HCT116 (cell line): ENCODE results near the gene MAP4K4. TPM values are rescaled to one million over a fixed set of nuclear protein-coding genes. Genes with fewer than 3 reads are reported as not detected.

Experiments
- ATAC-seq: fragments of 200-7000 bp; cut with Tn5 transposase; 2 replicates; pipeline ENCODE4 v1.9.1; 2020; ENCODE audit warnings: mild to moderate bottlenecking, moderate library complexity
- BruUV-seq: library from RNA; stranded (reverse); fragments of 400-500 nt; replicated peaks from 2 replicates; lab custom pipeline; 2021; lab: Mats Ljungman, UMichigan
- CTCF ChIA-PET: fragments of 300-600 bp; sonication (Branson Sonifier 250); formaldehyde crosslinking; loops from one replicate; lab custom pipeline; 2021; ENCODE audit warnings: antibody characterized with exemption; lab: Charles Lee
- POLR2A ChIA-PET: fragments of 300-600, 350-600 bp; sonication (Branson Sonifier 250); formaldehyde crosslinking; loops from one replicate; lab custom pipeline; 2021; ENCODE audit warnings: antibody characterized with exemption; lab: Charles Lee
- RAD21 ChIA-PET, 2 experiments: fragments of 300-600 bp; sonication (Branson Sonifier 250); formaldehyde crosslinking; loops; one replicate each; lab custom pipeline; 2023; ENCODE audit warnings: low total read pairs in 2 of 2; ENCODE audit not compliant: uncharacterized antibody in 2 of 2, unreplicated experiment in 2 of 2, low non-redundant PET in 1 of 2; lab: Charles Lee
- DNase-seq: peaks from one replicate; pipeline ENCODE4 v3.0.0-alpha.2; 2010; ENCODE audit warnings: low read depth, low spot score
- H2AFZ ChIP-seq: fragments of 200-600 bp; shearing (Covaris generic), sonication (generic); 2 replicates; pipeline ENCODE4 v1.6.1; 2017; ENCODE audit warnings: low read depth, mixed run types, mixed read lengths, antibody characterized with exemption, low read length; ENCODE audit not compliant: poor library complexity, severe bottlenecking
- H3K27ac ChIP-seq: 2 replicates; pipeline ENCODE4 v1.5.1; 2012; ENCODE audit warnings: low read depth, low read length
- H3K27me3 ChIP-seq: fragments of 200-600 bp; sonication (generic); 2 replicates; pipeline ENCODE4 v1.6.1; 2016; ENCODE audit warnings: mixed run types, low read length, mixed read lengths; ENCODE audit not compliant: insufficient read depth
- H3K36me3 ChIP-seq, 2 experiments: fragments of 200-500 bp in 1 of 2; fragments of 200-600 bp in 1 of 2; sonication (Bioruptor generic) in 1 of 2; sonication (generic) in 1 of 2; 2 replicates each; pipeline versions ENCODE4 v1.5.1 to v1.6.1; 2014 to 2016; ENCODE audit warnings: low read length in 2 of 2, inconsistent platforms in 1 of 2, mixed read lengths in 1 of 2, mixed run types in 1 of 2; ENCODE audit not compliant: insufficient read depth in 2 of 2, control insufficient read depth in 1 of 2
- H3K4me1 ChIP-seq, 2 experiments: fragments of 200-600 bp in 1 of 2; sonication (generic) in 1 of 2; 2 replicates each; pipeline versions ENCODE4 v1.5.1 to v1.6.1; 2012 to 2017; ENCODE audit warnings: low read length in 2 of 2, inconsistent platforms in 1 of 2, mild to moderate bottlenecking in 1 of 2, mixed read lengths in 1 of 2, mixed run types in 1 of 2, moderate library complexity in 1 of 2; ENCODE audit not compliant: insufficient read depth in 2 of 2, control insufficient read depth in 1 of 2
- H3K4me2 ChIP-seq: fragments of 200-600 bp; sonication (generic); 2 replicates; pipeline ENCODE4 v1.6.1; 2017; ENCODE audit warnings: mixed run types, low read length, mixed read lengths
- H3K4me3 ChIP-seq, 2 experiments: fragments of 200-600 bp in 1 of 2; sonication (generic) in 1 of 2; replicated peaks in 1 of 2; 2 replicates each; pipeline ENCODE4 v1.5.1; 2011 to 2016; ENCODE audit warnings: low read length in 2 of 2, control low read depth in 1 of 2, low read depth in 1 of 2, mild to moderate bottlenecking in 1 of 2, mixed read lengths in 1 of 2, mixed run types in 1 of 2
- H3K79me2 ChIP-seq: fragments of 200-600 bp; sonication (generic); 2 replicates; pipeline ENCODE4 v1.6.1; 2017; ENCODE audit warnings: mild to moderate bottlenecking, mixed run types, low read length, moderate library complexity, mixed read lengths; ENCODE audit not compliant: insufficient read depth
- H3K9ac ChIP-seq: fragments of 200-600 bp; sonication (generic); 2 replicates; pipeline ENCODE4 v1.6.1; 2016; ENCODE audit warnings: low read length, mixed read lengths
- H3K9me2 ChIP-seq: fragments of 200-600 bp; sonication (generic), shearing (Covaris generic); 2 replicates; pipeline ENCODE4 v1.6.1; 2017; ENCODE audit warnings: mixed run types, mild to moderate bottlenecking, moderate library complexity; ENCODE audit not compliant: insufficient read depth
- H3K9me3 ChIP-seq, 2 experiments: fragments of 200-500 bp in 1 of 2; fragments of 200-600 bp in 1 of 2; sonication (Bioruptor generic) in 1 of 2; sonication (generic) in 1 of 2; 2 replicates each; pipeline ENCODE4 v1.6.1; 2014 to 2017; ENCODE audit warnings: low read length in 2 of 2, mixed read lengths in 2 of 2, inconsistent platforms in 1 of 2, low read depth in 1 of 2, mild to moderate bottlenecking in 1 of 2, mixed run types in 1 of 2, moderate library complexity in 1 of 2; ENCODE audit not compliant: control insufficient read depth in 1 of 2, insufficient read depth in 1 of 2
- H4K20me1 ChIP-seq: fragments of 200-600 bp; sonication (generic), shearing (Covaris generic); 2 replicates; pipeline ENCODE4 v1.6.1; 2017; ENCODE audit warnings: mixed run types, mild to moderate bottlenecking, moderate library complexity; ENCODE audit not compliant: insufficient read depth
- CEBPB ChIP-seq: IDR thresholded peaks from 2 replicates; pipeline ENCODE4 v1.6.1; 2012; ENCODE audit warnings: low read depth
- FOSL1 ChIP-seq: IDR thresholded peaks from 2 replicates; pipeline ENCODE4 v1.6.1; 2012; ENCODE audit warnings: low read depth
- POLR2A ChIP-seq: IDR thresholded peaks from 2 replicates; pipeline ENCODE4 v1.7.0; 2011; ENCODE audit warnings: borderline replicate concordance; ENCODE audit not compliant: insufficient read depth, insufficient read length; ENCODE audit errors: extremely low read depth
- POLR2AphosphoS5 ChIP-seq: IDR thresholded peaks from 2 replicates; pipeline ENCODE4 v1.6.1; 2011; ENCODE audit warnings: mild to moderate bottlenecking, low read depth, low read length, moderate library complexity
- SIN3A ChIP-seq: IDR thresholded peaks from 2 replicates; pipeline ENCODE4 v1.6.1; 2012; ENCODE audit warnings: low read depth
- YY1 ChIP-seq: IDR thresholded peaks from 2 replicates; pipeline ENCODE4 v1.6.1; 2011; ENCODE audit warnings: low read length, low read depth, moderate library complexity, mild to moderate bottlenecking; ENCODE audit not compliant: insufficient replicate concordance; ENCODE audit errors: extremely low read depth
- intact Hi-C: fragments of 100-400 bp; cut with micrococcal nuclease; formaldehyde crosslinking; loops from 2 replicates; pipeline ENCODE4 v1.10.0; 2022
- total RNA-seq: library from RNA; stranded (reverse); gene quantifications from one replicate; pipeline ENCODE4 v1.2.1, GENCODE V29; 2021; ENCODE audit not compliant: unreplicated experiment
- TF ChIP-seq, protein P1 (sequence below), 3 experiments: fragments of 200-600 bp in 1 of 3; sonication (generic) in 1 of 3; IDR thresholded peaks in 2 of 3; conservative IDR thresholded peaks in 1 of 3; 2 replicates each; pipeline ENCODE4 v1.5.1; 2012 to 2017; ENCODE audit warnings: low read depth in 2 of 3, low read length in 2 of 3, antibody characterized with exemption in 1 of 3, borderline replicate concordance in 1 of 3, control low read depth in 1 of 3, mild to moderate bottlenecking in 1 of 3, mixed read lengths in 1 of 3, mixed run types in 1 of 3, moderate library complexity in 1 of 3; ENCODE audit not compliant: insufficient read depth in 1 of 3
- TF ChIP-seq, protein P2 (sequence below): IDR thresholded peaks from 2 replicates; pipeline ENCODE4 v1.6.1; 2012; ENCODE audit warnings: low read depth
- TF ChIP-seq, protein P3 (sequence below): IDR thresholded peaks from 2 replicates; pipeline ENCODE4 v1.6.1; 2011; ENCODE audit warnings: mild to moderate bottlenecking, low read length, moderate library complexity; ENCODE audit not compliant: insufficient replicate concordance; ENCODE audit errors: extremely low read depth

MAP4K4 gene
- total RNA-seq, 1 experiment from 2014 or later, result 62.3 TPM

DNA sequence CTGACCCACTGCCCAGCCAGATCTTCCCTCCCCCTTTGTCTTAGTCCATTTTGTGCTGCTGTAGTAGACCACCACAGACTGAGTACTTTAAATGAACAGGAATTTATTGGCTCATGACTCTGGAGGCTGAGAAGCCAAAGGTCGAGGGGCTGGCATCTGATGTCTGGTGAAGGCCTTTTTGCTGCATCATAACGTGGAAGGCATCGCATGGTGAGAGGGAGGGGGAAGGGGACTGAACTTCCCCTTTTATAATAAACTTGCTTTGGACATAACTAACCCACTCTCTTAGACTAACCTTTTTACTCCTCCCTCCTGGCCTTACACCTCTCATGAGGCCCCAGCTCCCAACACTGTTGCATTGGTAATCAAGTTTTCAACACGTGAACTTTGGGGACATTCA, 83.8 kb downstream of the MAP4K4 start:
- Histone ChIP-seq H3K4me3 (no peak overlapping the region), H4K20me1 (no peaks in the 10 kb centered on the region; the same call in 1 of the 2 replicates), H3K27me3 (no peaks in the 10 kb centered on the region), H3K9me2 (no peaks in the 10 kb centered on the region), H3K79me2 (peaks cover 93% of the 10 kb centered on the region), H2AFZ (no peak overlapping the region), H3K4me1 (no peaks in the 10 kb centered on the region), H3K27ac (no peak overlapping the region), H3K4me2 (no peak overlapping the region), H3K9me3 (no peaks in the 10 kb centered on the region), H3K36me3 (no peaks in the 10 kb centered on the region), H3K9ac (no peak overlapping the region)
- intact Hi-C loops, result no loop called here
- POLR2A ChIA-PET, result no interaction called here
- TF ChIP-seq YY1 (no peak), SIN3A (no peak), FOSL1 (no peak)
- TF ChIP-seq, protein P1, sequence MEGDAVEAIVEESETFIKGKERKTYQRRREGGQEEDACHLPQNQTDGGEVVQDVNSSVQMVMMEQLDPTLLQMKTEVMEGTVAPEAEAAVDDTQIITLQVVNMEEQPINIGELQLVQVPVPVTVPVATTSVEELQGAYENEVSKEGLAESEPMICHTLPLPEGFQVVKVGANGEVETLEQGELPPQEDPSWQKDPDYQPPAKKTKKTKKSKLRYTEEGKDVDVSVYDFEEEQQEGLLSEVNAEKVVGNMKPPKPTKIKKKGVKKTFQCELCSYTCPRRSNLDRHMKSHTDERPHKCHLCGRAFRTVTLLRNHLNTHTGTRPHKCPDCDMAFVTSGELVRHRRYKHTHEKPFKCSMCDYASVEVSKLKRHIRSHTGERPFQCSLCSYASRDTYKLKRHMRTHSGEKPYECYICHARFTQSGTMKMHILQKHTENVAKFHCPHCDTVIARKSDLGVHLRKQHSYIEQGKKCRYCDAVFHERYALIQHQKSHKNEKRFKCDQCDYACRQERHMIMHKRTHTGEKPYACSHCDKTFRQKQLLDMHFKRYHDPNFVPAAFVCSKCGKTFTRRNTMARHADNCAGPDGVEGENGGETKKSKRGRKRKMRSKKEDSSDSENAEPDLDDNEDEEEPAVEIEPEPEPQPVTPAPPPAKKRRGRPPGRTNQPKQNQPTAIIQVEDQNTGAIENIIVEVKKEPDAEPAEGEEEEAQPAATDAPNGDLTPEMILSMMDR (IDR thresholded peaks at IDR 0.05 in 2 of 3, conservative IDR thresholded peaks at IDR 0.05 in 1 of 3; ENCODE audit: borderline replicate concordance in 1 of 3, insufficient read depth in 1 of 3, low read depth in 2 of 3, low read length in 2 of 3), result no peak
- RAD21 ChIA-PET, result no interaction called here
- CTCF ChIA-PET, result no interaction called here
- DNase-seq (no peak), ATAC-seq (no peak)
- BruUV-seq, result no TSS peak

DNA sequence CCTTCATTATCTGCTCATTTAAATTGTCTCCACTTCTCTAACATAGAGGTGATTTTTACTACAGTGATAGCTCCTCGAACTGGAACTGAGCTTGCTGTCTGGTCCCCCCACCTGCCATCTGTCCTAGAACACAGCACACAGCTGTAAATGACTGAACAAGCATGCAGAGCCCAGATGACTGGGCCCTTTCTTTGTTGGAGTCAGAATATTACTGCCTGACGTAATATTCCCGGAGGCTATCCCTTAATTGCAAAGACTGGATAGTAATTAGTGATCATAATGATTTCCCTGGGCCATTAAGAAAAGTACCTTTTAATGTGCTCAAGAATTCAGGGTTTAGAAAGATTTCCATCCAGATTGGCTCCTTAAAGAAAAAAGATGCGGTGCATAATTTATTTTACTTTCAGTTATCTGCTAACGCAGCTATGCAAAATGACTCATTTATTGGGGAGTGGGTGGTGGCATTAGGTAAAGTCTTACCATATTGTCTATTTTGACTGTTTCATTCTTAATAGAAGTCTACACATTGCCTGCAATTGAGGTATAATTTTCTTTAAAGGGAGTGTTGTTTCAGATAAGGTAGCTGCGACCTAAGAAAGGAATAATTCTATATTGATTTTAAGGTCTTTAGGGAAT, 84.4 kb downstream of the MAP4K4 start:
- Histone ChIP-seq H3K4me2 (no peak overlapping the region), H4K20me1 (no peaks in the 10 kb centered on the region; the same call in 1 of the 2 replicates), H3K79me2 (peaks cover 94% of the 10 kb centered on the region), H3K9me2 (no peaks in the 10 kb centered on the region), H3K4me1 (no peaks in the 10 kb centered on the region), H2AFZ (no peak overlapping the region), H3K9ac (no peak overlapping the region), H3K9me3 (no peaks in the 10 kb centered on the region), H3K27me3 (no peaks in the 10 kb centered on the region), H3K27ac (no peak overlapping the region), H3K4me3 (no peak overlapping the region), H3K36me3 (no peaks in the 10 kb centered on the region)
- ChIA-PET CTCF (no interaction called here), RAD21 (no interaction called here), POLR2A (no interaction called here)
- intact Hi-C loops, result no loop called here
- ATAC-seq (no peak), DNase-seq (no peak)
- TF ChIP-seq YY1 (no peak), POLR2AphosphoS5 (no peak), CEBPB (no peak), POLR2A (no peak)
- TF ChIP-seq, protein P2, sequence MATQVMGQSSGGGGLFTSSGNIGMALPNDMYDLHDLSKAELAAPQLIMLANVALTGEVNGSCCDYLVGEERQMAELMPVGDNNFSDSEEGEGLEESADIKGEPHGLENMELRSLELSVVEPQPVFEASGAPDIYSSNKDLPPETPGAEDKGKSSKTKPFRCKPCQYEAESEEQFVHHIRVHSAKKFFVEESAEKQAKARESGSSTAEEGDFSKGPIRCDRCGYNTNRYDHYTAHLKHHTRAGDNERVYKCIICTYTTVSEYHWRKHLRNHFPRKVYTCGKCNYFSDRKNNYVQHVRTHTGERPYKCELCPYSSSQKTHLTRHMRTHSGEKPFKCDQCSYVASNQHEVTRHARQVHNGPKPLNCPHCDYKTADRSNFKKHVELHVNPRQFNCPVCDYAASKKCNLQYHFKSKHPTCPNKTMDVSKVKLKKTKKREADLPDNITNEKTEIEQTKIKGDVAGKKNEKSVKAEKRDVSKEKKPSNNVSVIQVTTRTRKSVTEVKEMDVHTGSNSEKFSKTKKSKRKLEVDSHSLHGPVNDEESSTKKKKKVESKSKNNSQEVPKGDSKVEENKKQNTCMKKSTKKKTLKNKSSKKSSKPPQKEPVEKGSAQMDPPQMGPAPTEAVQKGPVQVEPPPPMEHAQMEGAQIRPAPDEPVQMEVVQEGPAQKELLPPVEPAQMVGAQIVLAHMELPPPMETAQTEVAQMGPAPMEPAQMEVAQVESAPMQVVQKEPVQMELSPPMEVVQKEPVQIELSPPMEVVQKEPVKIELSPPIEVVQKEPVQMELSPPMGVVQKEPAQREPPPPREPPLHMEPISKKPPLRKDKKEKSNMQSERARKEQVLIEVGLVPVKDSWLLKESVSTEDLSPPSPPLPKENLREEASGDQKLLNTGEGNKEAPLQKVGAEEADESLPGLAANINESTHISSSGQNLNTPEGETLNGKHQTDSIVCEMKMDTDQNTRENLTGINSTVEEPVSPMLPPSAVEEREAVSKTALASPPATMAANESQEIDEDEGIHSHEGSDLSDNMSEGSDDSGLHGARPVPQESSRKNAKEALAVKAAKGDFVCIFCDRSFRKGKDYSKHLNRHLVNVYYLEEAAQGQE, result no peak
- TF ChIP-seq, protein P3, sequence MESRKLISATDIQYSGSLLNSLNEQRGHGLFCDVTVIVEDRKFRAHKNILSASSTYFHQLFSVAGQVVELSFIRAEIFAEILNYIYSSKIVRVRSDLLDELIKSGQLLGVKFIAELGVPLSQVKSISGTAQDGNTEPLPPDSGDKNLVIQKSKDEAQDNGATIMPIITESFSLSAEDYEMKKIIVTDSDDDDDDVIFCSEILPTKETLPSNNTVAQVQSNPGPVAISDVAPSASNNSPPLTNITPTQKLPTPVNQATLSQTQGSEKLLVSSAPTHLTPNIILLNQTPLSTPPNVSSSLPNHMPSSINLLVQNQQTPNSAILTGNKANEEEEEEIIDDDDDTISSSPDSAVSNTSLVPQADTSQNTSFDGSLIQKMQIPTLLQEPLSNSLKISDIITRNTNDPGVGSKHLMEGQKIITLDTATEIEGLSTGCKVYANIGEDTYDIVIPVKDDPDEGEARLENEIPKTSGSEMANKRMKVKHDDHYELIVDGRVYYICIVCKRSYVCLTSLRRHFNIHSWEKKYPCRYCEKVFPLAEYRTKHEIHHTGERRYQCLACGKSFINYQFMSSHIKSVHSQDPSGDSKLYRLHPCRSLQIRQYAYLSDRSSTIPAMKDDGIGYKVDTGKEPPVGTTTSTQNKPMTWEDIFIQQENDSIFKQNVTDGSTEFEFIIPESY, result no peak
- BruUV-seq, result no TSS peak
